Hepatic stellate cell (primary cell): ENCODE data around the gene PNPLA6.
A peak's percentile ranks its signal among the peaks of the same experiment; 100 is the strongest.

Experiments used
- DNase-seq: peaks from one replicate; pipeline ENCODE4 v3.0.0; 2011; ENCODE audit warnings: low spot score

The PNPLA6 gene

GRCh38 chr19:7535047-7535997, at the start of gene PNPLA6:
TSS of gene PNPLA6 (plus strand) at chr19:7535717. CDS start at chr19:7535789, 72 bp downstream.
- peak; percentile 98 for DNase-seq

- no peak for DNase-seq
Observed at GRCh38 chr19:7486923-7487322, 48.6 kb upstream of the PNPLA6 start.

- peak; percentile 99 for DNase-seq
Observed at GRCh38 chr19:7488736-7489353, 46.7 kb upstream of the PNPLA6 start, which contains the start of gene PEX11G. TSS of gene PEX11G (minus strand) at chr19:7489035. CDS start at chr19:7489010, 25 bp downstream.

GRCh38 chr19:7489609-7490044, 45.9 kb upstream of the PNPLA6 start:
- no peak for DNase-seq

GRCh38 chr19:7492142-7492541, 43.4 kb upstream of the PNPLA6 start:
- DNase-seq, result no peak

GRCh38 chr19:7492558-7492957, 43.0 kb upstream of the PNPLA6 start:
- DNase-seq, result no peak

GRCh38 chr19:7494416-7495098, 41.0 kb upstream of the PNPLA6 start:
- DNase-seq, result peak; percentile 65

- peak; percentile 52 for DNase-seq
Observed at GRCh38 chr19:7497292-7497691, 38.2 kb upstream of the PNPLA6 start.

- DNase-seq, result peak; percentile 57
Observed at GRCh38 chr19:7500811-7501450, 34.6 kb upstream of the PNPLA6 start.

GRCh38 chr19:7502552-7502951, 33.0 kb upstream of the PNPLA6 start:
- no peak for DNase-seq

GRCh38 chr19:7504684-7505083, 30.8 kb upstream of the PNPLA6 start:
- DNase-seq, result no peak

GRCh38 chr19:7505288-7505681, 30.2 kb upstream of the PNPLA6 start:
- DNase-seq, result no peak

- DNase-seq, result no peak
Observed at GRCh38 chr19:7505682-7506384, 29.7 kb upstream of the PNPLA6 start.

GRCh38 chr19:7506385-7507328, 28.9 kb upstream of the PNPLA6 start:
- DNase-seq, result peak; percentile 55

GRCh38 chr19:7507884-7508283, 27.6 kb upstream of the PNPLA6 start:
- DNase-seq, result peak; percentile 93

GRCh38 chr19:7509625-7510024, 25.9 kb upstream of the PNPLA6 start:
- no peak for DNase-seq

- no peak for DNase-seq
Observed at GRCh38 chr19:7512400-7512851, 23.1 kb upstream of the PNPLA6 start.

GRCh38 chr19:7513809-7514642, 21.5 kb upstream of the PNPLA6 start:
- no peak for DNase-seq

GRCh38 chr19:7515110-7515644, 20.3 kb upstream of the PNPLA6 start:
- DNase-seq, result peak; percentile 65
